ENCODE data around the gene ZNF564.
A peak's percentile ranks its signal among the peaks of the same experiment; 100 is the strongest.

GRCh38 chr19:12484371-12485051 is 66.8 kb downstream of the ZNF564 start, which contains the start of gene ZNF709:
- TF ChIP-seq POLR2A (IDR thresholded peaks at IDR 0.05) (peak; percentile 45), CTCF (IDR thresholded peaks at IDR 0.05) (no peak), POLR2AphosphoS5 (IDR thresholded peaks at IDR 0.05) (peak in 2 of 3 donors; percentile 52 to 68), EP300 (IDR thresholded peaks at IDR 0.05; ENCODE audit: low read depth) (no peak)
